D721Med (cell line): ENCODE data around the gene CNTNAP2.

ENCODE experiments used
- DNase-seq: peaks from one replicate; pipeline ENCODE4 v3.0.0; 2011; ENCODE audit warnings: low spot score; ENCODE audit not compliant: insufficient read length
- FAIRE-seq: peaks from 2 replicates; lab custom pipeline; 2011; peaks lifted over from hg19 to GRCh38; lab: Jason Lieb, UNC
- CTCF ChIP-seq: IDR thresholded peaks from 2 replicates; pipeline ENCODE4 v1.5.1; 2012; ENCODE audit warnings: mild to moderate bottlenecking, control low read depth; ENCODE audit not compliant: insufficient read depth; ENCODE audit errors: missing control alignments

Gene CNTNAP2

GRCh38 chr7:146096994-146097393, 19.6 kb upstream of the CNTNAP2 start:
- FAIRE-seq, result no peak
- no peak for DNase-seq
- no peak for TF ChIP-seq CTCF

GRCh38 chr7:146106319-146106718, 10.3 kb upstream of the CNTNAP2 start:
- FAIRE-seq (peak; percentile 55), DNase-seq (no peak)
- no peak for TF ChIP-seq CTCF

GRCh38 chr7:146112755-146113154, 3.8 kb upstream of the CNTNAP2 start:
- no peak for TF ChIP-seq CTCF
- FAIRE-seq, result no peak
- no peak for DNase-seq

GRCh38 chr7:146115548-146115850, 1.1 kb upstream of the CNTNAP2 start:
- FAIRE-seq, result no peak
- no peak for DNase-seq
- no peak for TF ChIP-seq CTCF

GRCh38 chr7:146115851-146116520, 615 bp upstream of the CNTNAP2 start:
- TF ChIP-seq CTCF, result peak; percentile 2
- FAIRE-seq (no peak), DNase-seq (no peak)

GRCh38 chr7:146117576-146117975, 975 bp downstream of the CNTNAP2 start:
- no peak for FAIRE-seq
- no peak for DNase-seq
- TF ChIP-seq CTCF, result no peak

GRCh38 chr7:146119002-146119401, 2.4 kb downstream of the CNTNAP2 start:
- FAIRE-seq, result peak; percentile 67
- TF ChIP-seq CTCF, result peak; percentile 25
- DNase-seq, result no peak
